PC-9 (cell line): ENCODE data around the gene CDKN2AIP.

Experiments used
- CTCF ChIP-seq: fragments of 200-600 bp; sonication (generic); conservative IDR thresholded peaks from 2 replicates; pipeline ENCODE4 v1.6.1; 2017; ENCODE audit warnings: mixed run types, antibody characterized with exemption, mild to moderate bottlenecking, moderate library complexity
- EZH2 ChIP-seq: fragments of 200-600 bp; sonication (generic); IDR thresholded peaks from 2 replicates; pipeline ENCODE4 v1.8.0; 2017; ENCODE audit warnings: antibody characterized with exemption, low read depth

GRCh38 chr4:183395395-183395794 is 49.0 kb upstream of the CDKN2AIP start:
- TF ChIP-seq CTCF, result no peak
- no peak for TF ChIP-seq EZH2
